Fibroblast of lung (primary cell): ENCODE results near the gene SORCS3. TPM values are rescaled to one million over a fixed set of nuclear protein-coding genes. Genes with fewer than 3 reads are reported as not detected.
A peak's percentile ranks its signal among the peaks of the same experiment; 100 is the strongest.

Experiments
- DNase-seq, 2 donors: peaks; one replicate each; pipeline versions ENCODE4 v3.0.0 to v3.0.0-alpha.2; 2010; ENCODE audit warnings: low read depth in 2 of 2
- H2AFZ ChIP-seq: 2 replicates; pipeline ENCODE4 v1.5.1; 2012; ENCODE audit warnings: low read length, control low read depth, inconsistent platforms
- H3K27ac ChIP-seq: 2 replicates; pipeline ENCODE4 v1.5.1; 2011; ENCODE audit warnings: low read length, control low read depth; ENCODE audit not compliant: insufficient read depth
- H3K27me3 ChIP-seq: 2 replicates; pipeline ENCODE4 v1.5.1; 2011; ENCODE audit warnings: mild to moderate bottlenecking, low read length; ENCODE audit not compliant: control insufficient read depth, insufficient read depth
- H3K36me3 ChIP-seq: 2 replicates; pipeline ENCODE4 v1.5.1; 2011; ENCODE audit warnings: low read length; ENCODE audit not compliant: control insufficient read depth, insufficient read depth
- H3K4me1 ChIP-seq: 2 replicates; pipeline ENCODE4 v1.5.1; 2011; ENCODE audit warnings: low read length; ENCODE audit not compliant: control insufficient read depth, insufficient read depth; ENCODE audit errors: extremely low read depth
- H3K4me2 ChIP-seq: 2 replicates; pipeline ENCODE4 v1.5.1; 2011; ENCODE audit warnings: low read length, control low read depth; ENCODE audit not compliant: insufficient read depth; ENCODE audit errors: extremely low read depth
- H3K4me3 ChIP-seq, 4 experiments: fragments of 200-600 bp in 1 of 4; sonication (generic) in 1 of 4; replicated peaks in 1 of 4; 2 replicates each; pipeline ENCODE4 v1.5.1; 2011 to 2016; ENCODE audit warnings: low read length in 4 of 4, low read depth in 3 of 4, mild to moderate bottlenecking in 3 of 4, control low read depth in 2 of 4, inconsistent platforms in 1 of 4, mixed read lengths in 1 of 4; ENCODE audit not compliant: insufficient read depth in 1 of 4; ENCODE audit errors: control extremely low read depth in 1 of 4
- H3K79me2 ChIP-seq: 2 replicates; pipeline ENCODE4 v1.5.1; 2012; ENCODE audit warnings: mild to moderate bottlenecking, low read length, inconsistent platforms; ENCODE audit not compliant: control insufficient read depth, insufficient read depth
- H3K9ac ChIP-seq: 2 replicates; pipeline ENCODE4 v1.5.1; 2011; ENCODE audit warnings: mild to moderate bottlenecking, low read length, control low read depth; ENCODE audit not compliant: insufficient read depth
- H3K9me3 ChIP-seq: 2 replicates; pipeline ENCODE4 v1.5.1; 2012; ENCODE audit warnings: low read depth, low read length; ENCODE audit not compliant: control insufficient read depth, insufficient read depth
- H4K20me1 ChIP-seq: 2 replicates; pipeline ENCODE4 v1.5.1; 2011; ENCODE audit warnings: low read length; ENCODE audit not compliant: control insufficient read depth, insufficient read depth; ENCODE audit errors: extremely low read depth
- EZH2 ChIP-seq: IDR thresholded peaks from 2 replicates; pipeline ENCODE4 v1.5.1; 2012; ENCODE audit warnings: low read length, control low read depth, mild to moderate bottlenecking; ENCODE audit errors: missing control alignments
- polyA plus RNA-seq, 2 donors: library from polyadenylated mRNA; depleted of rRNA in 1 of 2; stranded (reverse) in 1 of 2; unstranded in 1 of 2; fragments of >200 nt; gene quantifications; 2 replicates each; pipeline ENCODE4 v1.2.1, GENCODE V29; 2011 to 2012; ENCODE audit warnings: missing spikeins in 1 of 2
- total RNA-seq: library from RNA; depleted of rRNA; stranded (reverse); fragments of >200 nt; gene quantifications from 2 replicates; pipeline ENCODE4 v1.2.1, GENCODE V29; 2014
- TF ChIP-seq, protein P1 (sequence below), 2 donors: IDR thresholded peaks in 1 of 2; conservative IDR thresholded peaks in 1 of 2; 1 replicate in 1 of 2; 2 replicates in 1 of 2; pipeline ENCODE4 v1.5.1; 2011 to 2012; ENCODE audit warnings: low read length in 2 of 2, control low read depth in 1 of 2, inconsistent platforms in 1 of 2, low read depth in 1 of 2, mild to moderate bottlenecking in 1 of 2

SORCS3 gene
- total and polyA plus RNA-seq, 2 donors (not counting 1 experiment from before 2014, with no cell fraction given): not detected

DNA sequence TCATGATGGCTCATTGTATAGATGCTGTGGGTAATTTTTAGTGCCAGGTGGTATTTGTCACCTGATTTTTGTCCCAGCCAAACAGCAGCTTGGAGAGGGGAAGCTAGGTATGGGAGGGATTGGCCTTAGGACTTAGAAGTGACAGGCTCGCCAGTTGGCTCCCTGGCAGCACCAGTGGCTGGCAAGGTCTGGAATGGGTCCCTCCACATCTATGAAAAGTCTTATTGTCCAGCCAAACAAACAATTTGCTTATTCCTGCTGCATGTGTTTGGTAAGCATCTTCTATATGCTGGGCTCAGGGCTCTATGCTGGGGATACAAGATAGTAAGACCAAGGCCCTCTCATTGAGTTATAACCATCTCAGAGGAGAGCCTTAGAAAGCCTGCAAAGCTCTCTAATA, 42.5 kb downstream of the SORCS3 start:
- Histone ChIP-seq H3K9me3 (no peaks in the 10 kb centered on the region), H2AFZ (no peak overlapping the region), H3K79me2 (no peaks in the 10 kb centered on the region), H3K36me3 (no peaks in the 10 kb centered on the region), H3K4me1 (no peaks in the 10 kb centered on the region), H4K20me1 (no peaks in the 10 kb centered on the region), H3K4me2 (no peak overlapping the region), H3K9ac (no peak overlapping the region), H3K4me3 (no peak overlapping the region), H3K27me3 (no peaks in the 10 kb centered on the region), H3K27ac (no peak overlapping the region)
- DNase-seq: no peak
- TF ChIP-seq, protein P1, sequence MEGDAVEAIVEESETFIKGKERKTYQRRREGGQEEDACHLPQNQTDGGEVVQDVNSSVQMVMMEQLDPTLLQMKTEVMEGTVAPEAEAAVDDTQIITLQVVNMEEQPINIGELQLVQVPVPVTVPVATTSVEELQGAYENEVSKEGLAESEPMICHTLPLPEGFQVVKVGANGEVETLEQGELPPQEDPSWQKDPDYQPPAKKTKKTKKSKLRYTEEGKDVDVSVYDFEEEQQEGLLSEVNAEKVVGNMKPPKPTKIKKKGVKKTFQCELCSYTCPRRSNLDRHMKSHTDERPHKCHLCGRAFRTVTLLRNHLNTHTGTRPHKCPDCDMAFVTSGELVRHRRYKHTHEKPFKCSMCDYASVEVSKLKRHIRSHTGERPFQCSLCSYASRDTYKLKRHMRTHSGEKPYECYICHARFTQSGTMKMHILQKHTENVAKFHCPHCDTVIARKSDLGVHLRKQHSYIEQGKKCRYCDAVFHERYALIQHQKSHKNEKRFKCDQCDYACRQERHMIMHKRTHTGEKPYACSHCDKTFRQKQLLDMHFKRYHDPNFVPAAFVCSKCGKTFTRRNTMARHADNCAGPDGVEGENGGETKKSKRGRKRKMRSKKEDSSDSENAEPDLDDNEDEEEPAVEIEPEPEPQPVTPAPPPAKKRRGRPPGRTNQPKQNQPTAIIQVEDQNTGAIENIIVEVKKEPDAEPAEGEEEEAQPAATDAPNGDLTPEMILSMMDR (conservative IDR thresholded peaks at IDR 0.05 in 1 of 2, IDR thresholded peaks at IDR 0.05 in 1 of 2; ENCODE audit: low read depth in 1 of 2, low read length in 2 of 2): no peak
- TF ChIP-seq EZH2: no peak

GRCh38 chr10:104686829-104687228, 45.7 kb downstream of the SORCS3 start:
- Histone ChIP-seq H3K4me1 (no peaks in the 10 kb centered on the region), H3K36me3 (no peaks in the 10 kb centered on the region), H3K4me2 (no peak overlapping the region), H3K9me3 (no peaks in the 10 kb centered on the region), H4K20me1 (no peaks in the 10 kb centered on the region), H2AFZ (no peak overlapping the region), H3K27ac (no peak overlapping the region), H3K9ac (no peak overlapping the region), H3K4me3 (no peak overlapping the region), H3K79me2 (no peaks in the 10 kb centered on the region), H3K27me3 (no peaks in the 10 kb centered on the region)
- no peak for TF ChIP-seq EZH2
- TF ChIP-seq, protein P1 (conservative IDR thresholded peaks at IDR 0.05 in 1 of 2, IDR thresholded peaks at IDR 0.05 in 1 of 2; ENCODE audit: low read depth in 1 of 2, low read length in 2 of 2): no peak
- DNase-seq: no peak

DNA sequence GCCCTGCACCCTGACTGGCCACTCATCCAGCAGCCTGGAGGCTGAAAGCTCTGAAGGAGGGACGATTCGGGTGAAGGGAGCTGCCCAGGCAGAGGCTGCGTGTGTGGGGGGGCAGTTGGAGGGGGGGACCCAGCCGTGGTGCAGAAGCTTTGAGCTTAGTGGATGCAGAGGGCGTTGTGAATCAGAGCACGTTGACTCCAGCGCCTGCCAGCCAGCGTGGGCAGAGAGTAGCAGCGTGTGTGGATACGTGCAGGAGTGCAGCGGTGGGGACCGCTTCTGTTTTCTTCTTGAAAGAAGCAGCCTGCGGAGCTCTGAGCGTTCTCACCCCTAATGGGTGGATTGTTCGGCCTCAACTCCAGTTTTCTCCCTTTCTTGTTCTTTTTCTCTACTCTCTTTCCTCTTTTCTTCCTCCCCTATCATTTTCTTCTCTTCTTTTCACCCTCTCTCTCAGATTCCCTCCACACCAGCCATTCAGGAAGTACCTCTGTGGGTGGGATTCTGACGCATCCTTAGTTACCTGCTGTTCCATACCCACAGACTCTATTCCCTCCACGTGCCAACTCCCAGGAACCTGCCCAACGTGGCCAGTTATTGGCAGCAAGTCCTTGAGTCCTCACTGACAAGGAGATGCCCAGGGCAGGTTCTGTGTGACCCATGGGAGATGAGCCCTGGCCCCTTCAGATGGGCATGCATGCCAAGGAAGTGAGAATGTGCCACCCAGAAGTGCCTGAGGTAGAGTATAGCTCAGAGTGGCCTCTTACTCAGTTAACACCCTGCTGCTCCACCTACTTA, 47.4 kb downstream of the SORCS3 start:
- H3K4me1 ChIP-seq: no peaks in the 10 kb centered on the region
- H3K4me2 ChIP-seq: no peak overlapping the region
- TF ChIP-seq, protein P1 (conservative IDR thresholded peaks at IDR 0.05 in 1 of 2, IDR thresholded peaks at IDR 0.05 in 1 of 2; ENCODE audit: low read depth in 1 of 2, low read length in 2 of 2): no peak
- no peak for TF ChIP-seq EZH2
- no peaks in the 10 kb centered on the region for H4K20me1 ChIP-seq
- H3K9me3 ChIP-seq: no peaks in the 10 kb centered on the region
- H3K27me3 ChIP-seq: no peaks in the 10 kb centered on the region
- peak in 1 of 2 donors; percentile 3 for DNase-seq
- H3K27ac ChIP-seq: no peak overlapping the region
- H2AFZ ChIP-seq: no peak overlapping the region
- no peak overlapping the region for H3K9ac ChIP-seq
- no peaks in the 10 kb centered on the region for H3K79me2 ChIP-seq
- H3K36me3 ChIP-seq: no peaks in the 10 kb centered on the region
- H3K4me3 ChIP-seq: no peak overlapping the region
